D721Med (cell line): ENCODE data around the gene CRNKL1.

Experiments used
- DNase-seq: peaks from one replicate; pipeline ENCODE4 v3.0.0; 2011; ENCODE audit warnings: low spot score; ENCODE audit not compliant: insufficient read length
- FAIRE-seq: peaks from 2 replicates; lab custom pipeline; 2011; peaks lifted over from hg19 to GRCh38; lab: Jason Lieb, UNC
- CTCF ChIP-seq: IDR thresholded peaks from 2 replicates; pipeline ENCODE4 v1.5.1; 2012; ENCODE audit warnings: mild to moderate bottlenecking, control low read depth; ENCODE audit not compliant: insufficient read depth; ENCODE audit errors: missing control alignments

The CRNKL1 gene

GRCh38 chr20:20078041-20078440 lies 25.8 kb upstream of the CRNKL1 start:
- no peak for TF ChIP-seq CTCF
- FAIRE-seq (no peak), DNase-seq (no peak)

GRCh38 chr20:20076297-20077065 lies 24.2 kb upstream of the CRNKL1 start:
- TF ChIP-seq CTCF, result no peak
- DNase-seq (no peak), FAIRE-seq (no peak)

- DNase-seq, result no peak
- FAIRE-seq, result no peak
- no peak for TF ChIP-seq CTCF
Observed at GRCh38 chr20:20075032-20075431, 22.8 kb upstream of the CRNKL1 start.

- DNase-seq (no peak), FAIRE-seq (no peak)
- TF ChIP-seq CTCF, result no peak
Observed at GRCh38 chr20:20073801-20074371, 21.6 kb upstream of the CRNKL1 start.

GRCh38 chr20:20070871-20071726 lies 18.8 kb upstream of the CRNKL1 start:
- no peak for FAIRE-seq
- no peak for TF ChIP-seq CTCF
- no peak for DNase-seq

GRCh38 chr20:20065361-20065760 lies 13.1 kb upstream of the CRNKL1 start:
- no peak for TF ChIP-seq CTCF
- no peak for FAIRE-seq
- no peak for DNase-seq
